GM18507 (cell line): ENCODE data around the gene POLR1G.
A peak's percentile ranks its signal among the peaks of the same experiment; 100 is the strongest.

Experiments used
- DNase-seq: peaks from one replicate; pipeline ENCODE4 v3.0.0; 2011; ENCODE audit warnings: low read depth; ENCODE audit not compliant: insufficient read length; ENCODE audit errors: extremely low spot score
- FAIRE-seq: peaks from 2 replicates; lab custom pipeline; 2011; peaks lifted over from hg19 to GRCh38; lab: Jason Lieb, UNC

The POLR1G gene

GRCh38 chr19:45442778-45443461 is 36.5 kb downstream of the POLR1G start:
- DNase-seq (no peak), FAIRE-seq (no peak)

DNA sequence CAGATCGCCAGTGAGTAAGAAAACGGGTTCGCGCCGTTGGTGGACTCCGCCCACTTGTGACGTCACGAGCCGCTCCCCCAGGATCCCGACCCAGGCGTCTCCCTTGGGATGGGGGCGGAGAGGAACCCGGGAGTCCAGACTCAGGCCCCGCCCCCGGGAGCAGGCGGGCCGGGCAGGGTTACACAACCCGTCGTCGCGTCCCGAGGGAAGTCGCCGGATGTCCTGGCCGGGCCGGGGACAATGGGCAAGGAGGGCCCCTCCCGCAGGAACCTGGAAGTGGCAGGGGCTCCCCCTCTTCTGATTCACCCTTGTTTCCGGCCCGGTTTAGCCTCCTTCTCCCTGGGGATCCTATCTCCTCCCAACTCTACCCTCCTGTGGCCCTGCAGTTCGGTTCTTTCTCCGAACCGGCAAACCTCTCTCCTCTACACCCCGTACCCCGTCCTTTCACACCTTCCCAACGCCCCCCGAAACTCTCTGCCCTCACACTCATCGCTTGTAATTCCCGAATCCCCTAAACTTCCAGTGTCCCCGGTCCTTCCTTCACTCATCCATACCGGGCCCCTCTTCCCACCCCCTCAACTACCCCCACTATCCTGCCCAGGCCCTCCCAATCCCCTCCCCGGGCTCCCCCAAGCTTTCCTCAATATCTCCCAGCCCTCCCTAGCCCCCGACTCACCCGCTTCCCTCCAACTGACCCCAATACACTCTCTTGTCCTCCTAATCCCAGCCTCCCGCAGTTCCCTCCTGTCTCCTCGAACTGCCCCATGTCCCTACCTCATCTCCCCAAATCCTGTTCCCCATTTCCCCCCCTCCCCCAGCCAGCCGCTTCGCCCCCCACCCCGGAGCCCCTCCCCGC is 37.2 kb downstream of the POLR1G start:
- DNase-seq (no peak), FAIRE-seq (peak; percentile 68)

GRCh38 chr19:45444318-45445041 is 38.0 kb downstream of the POLR1G start:
- FAIRE-seq (peak; percentile 76), DNase-seq (peak; percentile 76)

GRCh38 chr19:45445139-45445538 is 38.7 kb downstream of the POLR1G start:
- no peak for DNase-seq
- no peak for FAIRE-seq

GRCh38 chr19:45446295-45446694 is 39.9 kb downstream of the POLR1G start:
- peak; percentile 84 for FAIRE-seq
- no peak for DNase-seq

DNA sequence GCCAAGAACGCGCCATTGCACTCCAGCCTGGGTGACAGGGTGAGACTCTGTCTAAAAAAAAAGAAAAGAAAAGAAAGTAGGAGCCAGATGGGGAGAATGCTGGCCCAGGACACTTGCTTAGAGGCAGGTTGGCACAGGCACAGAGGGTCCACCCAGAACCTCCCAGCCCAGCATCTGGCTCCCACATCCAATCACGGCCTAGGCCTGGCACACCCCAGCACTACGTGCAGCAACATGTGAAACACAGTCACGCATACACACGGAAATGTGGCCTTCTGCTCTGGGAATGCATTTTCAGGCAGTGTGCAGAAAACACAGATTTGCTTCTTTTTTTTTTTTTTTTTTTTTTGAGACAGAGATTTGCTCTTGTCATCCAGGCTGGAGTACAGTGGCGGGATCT is 40.5 kb downstream of the POLR1G start:
- FAIRE-seq (no peak), DNase-seq (no peak)

- FAIRE-seq, result no peak
Observed at GRCh38 chr19:45448425-45448756, 41.9 kb downstream of the POLR1G start.

DNA sequence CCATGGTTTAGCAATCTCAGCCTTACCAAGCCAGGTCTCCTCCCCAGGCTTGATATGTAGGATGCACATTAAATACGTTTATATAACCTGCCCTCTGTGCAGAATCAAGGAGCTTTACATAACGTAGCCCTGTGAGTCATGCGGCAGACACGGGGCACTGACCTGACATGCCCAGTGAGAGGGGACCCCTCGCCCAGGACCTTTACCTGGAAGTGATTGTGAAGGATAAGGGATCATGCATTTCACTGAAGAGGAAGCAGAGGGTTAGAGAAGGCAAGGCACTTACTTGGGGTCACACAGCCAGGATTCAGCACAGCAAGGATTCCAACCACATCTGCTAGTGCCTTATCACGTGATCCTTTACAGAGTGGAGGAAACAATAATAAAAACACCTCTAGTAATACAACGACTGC is 42.4 kb downstream of the POLR1G start:
- FAIRE-seq (no peak), DNase-seq (no peak)

More at GRCh38 chr19:45448425-45448756, 41.9 kb downstream of the POLR1G start:
- DNase-seq, result no peak

GRCh38 chr19:45450012-45450333 is 43.5 kb downstream of the POLR1G start:
- FAIRE-seq (peak; percentile 12), DNase-seq (no peak)

DNA sequence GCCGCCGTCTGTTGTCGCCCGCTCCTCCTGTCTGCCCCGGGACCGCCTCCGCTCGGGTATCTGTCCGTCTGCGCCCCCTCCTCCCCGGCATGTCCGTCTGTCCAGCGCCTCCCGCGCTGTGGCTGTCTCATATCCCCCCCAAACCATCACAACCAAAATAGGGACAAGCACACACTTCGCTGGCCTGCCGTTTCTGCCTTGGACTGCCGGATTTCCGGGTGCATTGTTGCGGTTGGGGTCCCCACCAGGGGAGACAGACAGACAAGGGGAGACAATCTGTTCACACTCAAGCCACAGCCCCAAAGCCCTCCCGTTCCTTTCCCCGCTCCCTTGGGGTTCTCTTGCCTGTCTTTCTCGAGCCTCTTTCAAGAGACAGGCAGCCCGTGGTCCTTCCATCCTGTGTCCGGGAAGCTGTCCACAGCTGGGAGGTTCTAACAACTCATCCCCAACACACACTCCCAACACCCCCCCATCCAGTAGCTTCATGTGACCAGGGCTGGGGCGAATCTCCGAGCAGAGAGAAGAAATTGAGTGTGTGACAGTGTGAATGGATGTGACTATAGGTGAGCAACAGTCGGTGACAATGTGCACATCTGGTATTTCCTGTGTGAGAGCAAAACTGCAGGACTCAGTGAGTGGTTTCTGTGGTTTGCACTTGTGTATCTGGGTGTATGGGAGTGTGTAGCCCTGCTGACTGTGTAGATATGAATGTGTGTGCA is 44.8 kb downstream of the POLR1G start:
- DNase-seq (no peak), FAIRE-seq (peak; percentile 56)

DNA sequence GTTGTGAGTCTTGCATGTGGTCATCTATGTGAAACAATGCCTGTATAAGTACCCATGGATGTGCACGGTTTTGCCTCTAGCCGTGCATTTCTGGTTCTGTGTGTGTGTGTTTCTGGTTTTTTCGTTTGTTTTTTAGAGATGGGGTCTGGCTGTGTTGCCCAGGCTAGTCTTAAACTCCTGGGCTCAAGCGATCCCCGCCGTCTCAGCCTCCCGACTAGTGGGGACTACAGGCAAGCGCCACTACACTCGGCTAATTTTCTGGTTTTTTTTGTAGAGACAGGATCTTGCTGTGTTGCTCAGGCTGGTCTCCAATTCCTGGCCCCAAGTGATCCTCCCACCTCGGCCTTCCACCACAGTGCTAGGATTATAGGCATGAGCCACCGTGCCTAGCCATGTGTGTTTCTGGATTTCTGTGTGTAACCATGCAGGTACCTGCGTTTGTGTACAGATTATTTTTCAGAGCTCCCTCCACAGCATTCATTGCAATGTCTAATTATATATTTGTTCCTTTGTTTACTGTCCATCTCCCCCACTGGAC is 45.5 kb downstream of the POLR1G start:
- DNase-seq, result no peak
- FAIRE-seq, result no peak

- DNase-seq (no peak), FAIRE-seq (peak; percentile 35)
Observed at GRCh38 chr19:45455707-45456499, 49.5 kb downstream of the POLR1G start.

- no peak for FAIRE-seq
Observed at GRCh38 chr19:45456500-45456815, 50.0 kb downstream of the POLR1G start.

DNA sequence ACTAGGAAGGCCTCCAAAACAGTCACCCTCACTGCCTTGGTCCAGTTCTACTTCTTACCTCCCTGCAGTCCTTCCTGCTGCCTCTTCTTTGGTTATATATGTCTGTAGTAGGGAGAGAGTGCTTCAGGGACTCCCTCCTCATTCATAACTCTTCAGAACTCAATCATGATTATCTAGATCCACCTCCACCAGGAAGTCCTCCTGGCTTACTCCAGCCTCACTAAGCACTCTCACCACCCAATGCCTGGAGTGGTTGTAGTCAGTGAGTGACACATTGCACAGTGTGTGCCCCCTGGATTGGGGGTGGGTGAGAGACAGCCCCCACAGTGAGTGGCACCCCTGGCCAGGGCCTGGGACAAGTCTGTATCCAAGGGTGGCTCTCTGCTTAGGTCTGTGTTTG is 51.3 kb downstream of the POLR1G start:
- DNase-seq (no peak), FAIRE-seq (no peak)

More at GRCh38 chr19:45456500-45456815, 50.0 kb downstream of the POLR1G start:
- no peak for DNase-seq
